Stimulated activated CD4-positive, alpha-beta T cell treated with anti-CD3 and anti-CD28 coated beads, TNF-alpha, amount 100 ng/mL, for 24 hours (primary cell): ENCODE results near the gene SAP25.
"Not testable (repeated sequence)": the region's sequence is repeated elsewhere in the genome, so short reads cannot be mapped to it uniquely, and the experiment has no call there.

Experiments
- DNase-seq, 3 experiments: peaks; one replicate each; pipeline ENCODE4 v3.0.0-alpha.2; 2020; ENCODE audit warnings: low read depth in 3 of 3

Gene SAP25

DNA sequence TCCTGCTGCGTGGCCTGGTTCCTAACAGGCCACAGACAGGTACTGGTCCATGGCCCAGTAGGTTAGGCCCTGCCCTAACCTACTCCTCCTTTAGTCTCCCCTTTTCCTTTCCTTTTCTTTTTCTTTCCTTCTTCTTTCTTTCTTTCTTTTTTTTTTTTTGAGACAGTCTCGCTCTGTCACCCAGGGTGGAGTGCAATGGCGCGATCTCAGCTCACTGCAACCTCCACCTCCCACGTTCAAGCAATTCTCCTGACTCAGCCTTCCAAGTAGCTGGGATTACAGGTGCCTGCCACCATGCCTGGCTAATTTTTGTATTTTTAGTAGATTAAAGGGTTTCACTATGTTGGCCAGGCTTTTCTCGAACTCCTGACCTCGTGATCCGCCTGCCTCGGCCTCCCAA, 37.7 kb downstream of the SAP25 start:
- not testable (repeated sequence) for DNase-seq

- DNase-seq = no peak
These were observed 41.3 kb downstream of the SAP25 start for GRCh38 chr7:100532165-100533022.

DNA sequence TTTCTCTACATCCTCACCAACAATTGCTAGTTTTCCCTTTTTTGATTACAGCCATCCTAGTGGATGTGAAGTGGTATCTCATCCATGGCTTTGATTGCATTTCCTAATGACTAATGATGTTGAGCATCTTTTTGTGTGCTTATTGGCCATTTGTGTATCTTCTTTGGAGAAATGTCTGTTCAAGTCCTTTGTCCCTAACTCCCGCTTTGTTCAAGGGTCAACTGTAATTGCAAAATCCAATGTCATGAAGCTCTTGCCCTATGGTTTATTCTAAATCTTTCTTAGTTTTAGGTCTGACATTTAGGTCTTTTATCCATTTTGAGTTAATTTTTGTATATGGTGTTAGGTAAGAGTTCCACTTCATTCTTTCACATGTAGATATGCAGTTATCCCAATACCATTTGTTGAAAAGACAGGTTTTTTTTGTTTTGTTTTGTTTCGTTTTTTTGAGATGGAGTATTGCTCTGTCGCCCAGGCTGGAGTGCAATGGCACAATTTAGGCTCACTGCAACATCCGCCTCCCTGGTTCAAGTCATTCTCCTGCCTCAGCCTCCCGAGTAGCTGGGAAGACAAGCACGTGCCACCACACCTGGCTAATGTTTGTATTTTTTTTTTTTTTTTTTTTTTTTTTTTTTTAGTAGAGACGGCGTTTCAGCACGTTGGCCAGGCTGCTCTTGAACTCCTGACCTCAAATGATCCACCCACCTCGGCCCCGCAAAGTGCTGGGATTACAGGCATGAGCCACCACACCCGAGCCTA, 45.4 kb downstream of the SAP25 start:
- DNase-seq = not testable (repeated sequence)

DNA sequence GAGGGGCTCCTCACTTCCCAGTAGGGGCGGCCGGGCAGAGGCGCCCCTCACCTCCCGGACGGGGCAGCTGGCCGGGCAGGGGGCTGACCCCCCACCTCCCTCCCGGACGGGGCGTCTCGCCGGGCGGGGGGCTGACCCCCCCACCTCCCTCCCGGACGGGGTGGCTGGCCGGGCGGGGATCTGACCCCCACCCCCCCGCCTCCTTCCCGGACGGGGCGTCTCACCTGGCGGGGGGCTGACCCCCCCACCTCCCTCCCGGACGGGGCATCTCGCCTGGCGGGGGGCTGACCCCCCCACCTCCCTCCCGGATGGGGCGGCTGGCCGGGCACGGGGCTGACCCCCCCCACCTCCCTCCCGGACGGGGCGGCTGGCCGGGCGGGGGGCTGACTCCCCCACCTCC, 50.5 kb downstream of the SAP25 start:
- not testable (repeated sequence) for DNase-seq
